IPS-18a (cell line): ENCODE measurements around the gene CARM1.
"Not testable (repeated sequence)": the region's sequence is repeated elsewhere in the genome, so short reads cannot be mapped to it uniquely, and the experiment has no call there.

Source experiments
- H3K27ac ChIP-seq: one replicate; pipeline ENCODE4 v1.5.1; 2013; ENCODE audit warnings: low read length
- H3K27me3 ChIP-seq: one replicate; pipeline ENCODE4 v1.6.1; 2013; ENCODE audit warnings: mild to moderate bottlenecking, low read length; ENCODE audit not compliant: control insufficient read depth, insufficient read depth
- H3K36me3 ChIP-seq: one replicate; pipeline ENCODE4 v1.6.1; 2013; ENCODE audit warnings: low read depth, low read length; ENCODE audit not compliant: control insufficient read depth
- H3K4me1 ChIP-seq: one replicate; pipeline ENCODE4 v1.6.1; 2013; ENCODE audit warnings: low read depth, low read length; ENCODE audit not compliant: control insufficient read depth
- H3K4me3 ChIP-seq: one replicate; pipeline ENCODE4 v1.5.1; 2013; ENCODE audit warnings: low read length
- H3K9ac ChIP-seq: one replicate; pipeline ENCODE4 v1.6.1; 2013; ENCODE audit warnings: mild to moderate bottlenecking, low read length, moderate library complexity
- H3K9me3 ChIP-seq: one replicate; pipeline ENCODE4 v1.6.1; 2013; ENCODE audit warnings: low read depth, low read length; ENCODE audit not compliant: control insufficient read depth

The CARM1 gene

GRCh38 chr19:10868872-10869547, 2.3 kb upstream of the CARM1 start:
- Histone ChIP-seq H3K36me3 (no peaks in the 10 kb centered on the region), H3K4me3 (no peak overlapping the region), H3K4me1 (peaks cover 6% of the 10 kb centered on the region), H3K27ac (no peak overlapping the region), H3K9ac (no peak overlapping the region), H3K27me3 (no peaks in the 10 kb centered on the region), H3K9me3 (no peaks in the 10 kb centered on the region)

GRCh38 chr19:10869872-10870311, 1.5 kb upstream of the CARM1 start:
- H3K27ac ChIP-seq, H3K27me3 ChIP-seq, H3K36me3 ChIP-seq, H3K9me3 ChIP-seq, H3K9ac ChIP-seq, H3K4me1 ChIP-seq, H3K4me3 ChIP-seq: not testable (repeated sequence)

- peak overlapping the region; percentile 50 for H3K4me3 ChIP-seq
- H3K27ac ChIP-seq, result peak overlapping the region; percentile 44
- H3K36me3 ChIP-seq, result no peaks in the 10 kb centered on the region
- H3K9me3 ChIP-seq, result no peaks in the 10 kb centered on the region
- peak overlapping the region; percentile 32 for H3K9ac ChIP-seq
- H3K4me1 ChIP-seq, result peaks cover 6% of the 10 kb centered on the region
- H3K27me3 ChIP-seq, result no peaks in the 10 kb centered on the region
These were observed 825 bp upstream of the CARM1 start for GRCh38 chr19:10870501-10870954.

- Histone ChIP-seq H3K4me3 (peak overlapping the region; percentile 74), H3K36me3 (no peaks in the 10 kb centered on the region), H3K9me3 (no peaks in the 10 kb centered on the region), H3K27me3 (no peaks in the 10 kb centered on the region), H3K27ac (no peak overlapping the region), H3K4me1 (peaks cover 6% of the 10 kb centered on the region), H3K9ac (peak overlapping the region; percentile 83)
These were observed 575 bp downstream of the CARM1 start for GRCh38 chr19:10871711-10872545.

- H3K9ac ChIP-seq, result peak overlapping the region; percentile 83
- no peaks in the 10 kb centered on the region for H3K36me3 ChIP-seq
- no peaks in the 10 kb centered on the region for H3K27me3 ChIP-seq
- H3K9me3 ChIP-seq, result no peaks in the 10 kb centered on the region
- H3K4me3 ChIP-seq, result peak overlapping the region; percentile 74
- peaks cover 6% of the 10 kb centered on the region for H3K4me1 ChIP-seq
- H3K27ac ChIP-seq, result no peak overlapping the region
These were observed 1.3 kb downstream of the CARM1 start for GRCh38 chr19:10872546-10873107.

- H3K27ac ChIP-seq, result no peak overlapping the region
These were observed 2.7 kb downstream of the CARM1 start for GRCh38 chr19:10874024-10874423.

GRCh38 chr19:10876459-10877240, 5.3 kb downstream of the CARM1 start:
- Histone ChIP-seq H3K9ac (no peak overlapping the region), H3K4me1 (peaks cover 36% of the 10 kb centered on the region), H3K9me3 (no peaks in the 10 kb centered on the region), H3K36me3 (no peaks in the 10 kb centered on the region), H3K4me3 (no peak overlapping the region), H3K27ac (no peak overlapping the region), H3K27me3 (no peaks in the 10 kb centered on the region)

More at GRCh38 chr19:10874024-10874423, 2.7 kb downstream of the CARM1 start:
- H3K27me3 ChIP-seq, result no peaks in the 10 kb centered on the region
- peaks cover 11% of the 10 kb centered on the region for H3K4me1 ChIP-seq
- H3K9me3 ChIP-seq, result no peaks in the 10 kb centered on the region
- no peaks in the 10 kb centered on the region for H3K36me3 ChIP-seq
- no peak overlapping the region for H3K4me3 ChIP-seq
- no peak overlapping the region for H3K9ac ChIP-seq

- H3K4me3 ChIP-seq, H3K36me3 ChIP-seq, H3K9me3 ChIP-seq, H3K9ac ChIP-seq, H3K27me3 ChIP-seq: not testable (repeated sequence)
- peaks cover 40% of the 10 kb centered on the region for H3K4me1 ChIP-seq
- H3K27ac ChIP-seq, result peak overlapping the region; percentile 34
These were observed 6.3 kb downstream of the CARM1 start for GRCh38 chr19:10877608-10878007.

GRCh38 chr19:10878253-10878652, 6.9 kb downstream of the CARM1 start:
- Histone ChIP-seq H3K27ac (peak overlapping the region; percentile 34), H3K36me3 (no peaks in the 10 kb centered on the region), H3K4me1 (peaks cover 36% of the 10 kb centered on the region), H3K9me3 (no peaks in the 10 kb centered on the region), H3K9ac (peak overlapping the region; percentile 8), H3K4me3 (no peak overlapping the region), H3K27me3 (no peaks in the 10 kb centered on the region)

- H3K4me1 ChIP-seq, result peaks cover 48% of the 10 kb centered on the region
These were observed 10.2 kb downstream of the CARM1 start for GRCh38 chr19:10881403-10882107.

More at GRCh38 chr19:10881403-10882107, 10.2 kb downstream of the CARM1 start:
- Histone ChIP-seq H3K36me3 (no peaks in the 10 kb centered on the region), H3K9ac (no peak overlapping the region), H3K4me3 (peak overlapping the region; percentile 35), H3K27ac (peak overlapping the region; percentile 42), H3K9me3 (no peaks in the 10 kb centered on the region), H3K27me3 (no peaks in the 10 kb centered on the region)
